Activated T-helper 9 cell treated with anti-CD3 and anti-CD28 coated beads, Interleukin-2, amount 50 U/mL, for 16 hours (primary cell): ENCODE data around the gene CCDC178.
"Not testable (repeated sequence)": the region's sequence is repeated elsewhere in the genome, so short reads cannot be mapped to it uniquely, and the experiment has no call there.

ENCODE experiments used
- DNase-seq: peaks from one replicate; pipeline ENCODE4 v3.0.0-alpha.2; 2020; ENCODE audit warnings: low read depth

The CCDC178 gene

DNA sequence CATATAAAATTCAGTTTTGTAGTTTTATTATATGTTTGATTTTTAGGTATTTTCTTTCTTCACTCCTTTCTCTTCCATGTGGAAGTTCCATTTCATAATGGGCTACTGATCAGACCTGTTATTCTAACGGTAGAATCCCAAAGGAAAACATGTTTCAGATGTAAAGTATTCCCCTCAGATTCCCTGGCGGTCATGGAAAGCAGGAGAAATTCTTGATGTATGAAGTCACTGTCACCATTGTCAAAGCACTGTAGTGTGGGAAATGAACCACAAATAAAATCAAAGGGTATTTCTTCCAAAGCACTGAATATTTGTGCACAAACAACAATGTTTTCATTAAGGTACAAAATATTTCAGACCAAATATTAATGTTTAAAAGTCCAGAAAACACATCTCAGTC, 430.4 kb downstream of the CCDC178 start:
- no peak for DNase-seq

DNA sequence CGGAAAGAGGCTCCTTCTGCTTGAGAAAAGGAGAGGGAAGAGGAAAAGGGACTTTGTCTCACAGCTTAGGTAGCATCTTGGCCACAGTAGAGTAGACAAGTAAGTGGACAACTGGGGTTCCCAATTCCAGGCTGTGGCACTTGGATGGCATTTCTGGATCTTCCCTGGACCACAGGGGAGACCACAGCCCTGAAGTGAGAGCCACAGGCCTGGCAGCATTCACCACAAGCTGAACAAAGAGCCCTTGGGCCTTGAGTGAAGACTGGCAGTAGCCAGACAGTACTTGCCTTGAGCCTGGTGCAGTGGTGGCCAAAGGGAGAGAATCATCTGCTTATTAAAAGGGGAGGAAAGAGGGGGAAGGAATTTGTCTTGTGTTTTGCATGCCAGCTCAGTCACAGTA, 441.6 kb downstream of the CCDC178 start:
- no peak for DNase-seq

DNA sequence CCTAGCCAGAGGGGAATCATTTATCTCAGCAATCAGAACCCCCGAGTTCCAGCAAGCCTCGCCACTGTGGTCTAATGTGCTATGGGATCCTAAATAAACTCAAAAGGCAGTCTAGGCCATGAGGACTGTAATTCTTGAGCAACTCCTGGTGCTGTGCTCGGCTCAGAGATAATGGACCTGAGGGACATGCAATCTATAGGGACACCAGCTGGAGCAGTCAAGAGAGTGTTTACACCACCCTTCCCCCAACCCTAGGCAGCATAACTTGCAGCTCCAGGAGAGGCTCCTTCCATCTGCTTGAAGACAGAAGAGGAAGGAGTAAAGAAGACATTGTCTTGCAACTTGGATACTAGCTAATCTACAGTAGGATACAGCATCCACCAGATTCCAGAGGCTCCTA, 442.2 kb downstream of the CCDC178 start:
- DNase-seq: no peak

DNA sequence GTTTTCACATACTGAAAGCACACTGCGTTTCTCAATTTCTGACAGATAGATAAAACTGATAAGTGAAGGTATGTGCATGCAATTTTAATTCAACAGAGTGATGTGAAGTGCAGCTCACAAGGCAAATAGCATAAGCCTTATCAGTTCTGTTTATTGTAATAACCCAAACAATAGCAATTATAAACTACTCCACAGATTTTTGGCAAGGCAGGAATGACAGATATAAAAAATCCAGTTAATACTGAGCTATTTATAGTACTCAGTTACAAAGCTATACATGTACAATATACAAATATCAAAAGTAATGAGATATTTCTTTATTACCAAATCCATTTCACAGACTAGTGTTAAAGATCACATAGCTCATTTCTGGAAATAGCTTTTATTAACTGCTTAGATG, 456.8 kb downstream of the CCDC178 start:
- no peak for DNase-seq

DNA sequence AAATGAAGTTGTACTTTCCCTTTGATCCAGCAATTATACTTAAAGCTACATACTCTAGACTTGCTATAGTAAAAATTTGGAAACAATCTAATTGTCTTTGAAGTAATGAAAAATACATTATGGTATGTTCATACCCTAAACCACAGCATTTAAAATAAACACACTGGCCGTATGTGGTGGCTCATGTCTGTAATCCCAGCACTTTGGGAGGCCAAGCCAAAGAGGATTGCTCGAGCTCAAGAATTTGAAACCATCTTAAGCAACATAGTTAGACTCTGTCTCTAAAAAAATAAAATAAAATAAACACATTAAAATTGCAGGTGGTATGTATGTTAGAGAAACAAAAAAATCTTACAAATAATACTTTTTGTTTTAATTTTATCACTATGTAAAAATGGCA, 459.6 kb downstream of the CCDC178 start:
- no peak for DNase-seq

DNA sequence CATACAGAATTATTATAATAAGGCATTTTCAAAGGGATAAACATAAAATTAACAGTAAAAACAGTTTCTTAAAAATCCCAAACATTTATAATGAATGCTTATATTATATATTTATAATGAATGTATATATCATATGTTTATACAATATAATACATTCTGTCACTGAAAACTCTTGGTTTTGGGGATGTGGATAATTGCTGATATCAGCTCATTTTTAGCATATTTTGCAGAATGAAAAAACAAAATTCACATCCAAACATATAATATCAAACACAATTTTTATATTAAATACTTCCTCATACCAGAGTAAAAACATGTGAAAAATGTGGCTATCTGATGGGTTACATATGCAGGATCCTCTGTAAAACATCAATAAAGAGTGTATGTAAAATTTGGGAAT, 465.0 kb downstream of the CCDC178 start:
- DNase-seq: no peak

DNA sequence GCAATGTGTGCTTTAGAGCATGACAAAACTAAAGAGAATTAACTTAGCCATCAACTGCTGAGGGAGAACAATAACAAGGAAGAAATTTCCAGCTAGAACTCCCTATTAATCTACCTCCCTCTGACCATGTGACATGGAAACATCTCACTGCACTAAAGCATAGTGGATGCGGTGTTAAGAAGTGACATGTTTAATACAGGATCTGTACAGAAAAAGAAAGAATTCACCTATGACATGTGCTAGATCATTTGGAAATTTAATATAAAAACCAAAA, 465.4 kb downstream of the CCDC178 start:
- DNase-seq: no peak

DNA sequence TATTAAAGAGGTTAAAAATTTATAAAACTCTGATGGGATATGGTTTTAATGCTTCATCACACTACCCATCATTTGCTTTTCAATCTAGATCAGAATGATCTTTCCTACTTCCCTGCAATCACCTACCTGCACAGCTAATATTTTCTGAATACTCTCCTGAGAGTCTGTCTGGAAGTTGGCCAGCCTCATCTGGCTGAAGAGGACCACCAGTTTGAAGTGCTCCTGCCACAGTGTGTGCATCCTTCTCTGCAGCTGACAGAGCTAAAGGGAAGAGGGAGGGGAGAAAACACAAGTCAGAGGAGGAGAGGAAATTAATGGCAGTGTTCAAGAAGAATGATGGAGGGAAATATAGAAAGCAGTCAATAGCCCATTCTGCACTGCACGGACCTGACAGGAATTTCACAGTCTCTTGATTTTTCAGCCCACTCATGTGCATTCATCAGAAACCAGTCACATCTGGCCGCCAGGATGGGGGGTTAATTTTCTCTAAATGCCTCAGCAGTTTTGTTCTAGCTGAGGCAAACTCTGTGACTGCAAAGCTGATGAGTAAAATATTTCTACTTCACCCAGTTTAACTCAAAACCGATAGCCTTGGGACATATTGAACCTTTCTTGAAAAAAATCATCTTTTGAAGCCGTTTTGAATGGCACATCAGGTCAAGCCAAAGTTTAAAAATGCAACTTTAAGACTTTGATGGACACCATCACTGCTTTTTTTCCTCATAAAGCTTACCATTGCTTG, 465.9 kb downstream of the CCDC178 start:
- DNase-seq: no peak

DNA sequence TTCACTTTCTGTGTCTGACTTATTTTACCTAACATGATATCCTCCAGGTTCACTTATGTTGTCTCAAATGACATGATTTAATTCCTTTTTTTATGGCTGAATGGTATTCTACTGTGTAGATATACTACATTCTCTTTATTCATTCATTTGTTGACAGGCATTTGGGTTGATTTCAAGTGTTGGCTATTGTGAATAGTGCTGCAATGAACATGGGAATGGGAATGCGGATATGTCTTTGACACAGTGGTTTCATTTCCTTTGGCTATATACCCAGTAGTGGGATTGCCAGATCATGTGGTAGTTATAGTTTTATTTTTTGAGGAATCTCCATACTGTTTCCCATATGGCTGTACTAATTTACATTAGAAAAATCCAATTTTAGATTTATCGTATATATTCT, 472.3 kb downstream of the CCDC178 start:
- no peak for DNase-seq

DNA sequence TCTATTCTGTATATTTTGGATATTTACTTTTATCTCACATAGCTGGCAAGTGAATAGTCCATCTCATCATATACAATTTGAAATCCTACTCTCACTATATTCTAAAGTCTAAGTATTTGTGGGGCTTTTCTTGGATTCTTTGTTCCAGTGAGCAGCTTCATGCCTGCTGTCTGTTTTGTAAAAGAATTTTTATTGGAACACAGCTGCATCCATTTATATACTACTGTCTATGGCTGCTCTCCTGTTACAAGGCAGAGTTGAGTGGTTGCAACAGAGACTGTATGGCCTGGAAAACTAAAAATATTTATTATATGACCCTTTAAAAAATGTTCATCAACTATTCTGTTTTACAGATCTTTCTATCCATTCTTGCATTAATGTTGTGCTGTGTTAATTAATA, 474.4 kb downstream of the CCDC178 start:
- no peak for DNase-seq

DNA sequence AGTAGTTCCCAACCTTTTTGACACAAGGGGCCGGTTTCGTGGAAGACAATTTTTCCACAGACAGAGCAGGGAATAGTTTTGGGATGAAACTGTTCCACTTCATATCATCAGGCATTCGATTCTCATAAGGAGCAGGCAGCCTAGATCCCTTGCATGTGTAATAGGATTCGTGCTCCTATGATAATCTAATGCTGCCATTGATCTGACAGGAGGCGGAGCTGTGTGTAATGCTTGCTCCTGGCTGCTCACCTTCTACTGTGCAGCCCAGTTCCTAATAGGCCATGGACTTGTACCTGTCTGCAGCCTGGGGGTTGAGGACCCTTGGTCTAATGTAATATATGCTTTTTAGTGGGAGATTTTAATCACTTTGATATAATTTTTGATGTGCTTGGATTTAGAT, 479.0 kb downstream of the CCDC178 start:
- DNase-seq: no peak

DNA sequence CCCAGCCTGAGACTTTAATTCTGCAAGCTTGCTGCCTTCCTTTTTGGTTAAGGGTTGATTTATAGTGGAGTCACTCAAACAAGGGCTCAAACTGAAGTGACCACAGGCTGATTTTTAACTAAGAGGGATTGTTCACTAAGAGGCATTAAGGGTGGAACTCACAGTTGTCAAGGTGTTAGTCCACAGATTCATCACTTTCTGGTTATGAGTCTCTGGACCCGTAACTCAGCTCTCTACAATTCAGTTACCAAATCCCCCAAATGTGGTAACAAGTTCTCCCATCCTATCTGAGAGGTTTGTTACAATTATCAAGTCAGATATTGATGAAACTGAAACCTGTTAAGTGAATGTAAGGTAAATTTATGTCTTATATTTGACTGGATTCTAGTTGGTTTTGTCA, 481.8 kb downstream of the CCDC178 start:
- no peak for DNase-seq

DNA sequence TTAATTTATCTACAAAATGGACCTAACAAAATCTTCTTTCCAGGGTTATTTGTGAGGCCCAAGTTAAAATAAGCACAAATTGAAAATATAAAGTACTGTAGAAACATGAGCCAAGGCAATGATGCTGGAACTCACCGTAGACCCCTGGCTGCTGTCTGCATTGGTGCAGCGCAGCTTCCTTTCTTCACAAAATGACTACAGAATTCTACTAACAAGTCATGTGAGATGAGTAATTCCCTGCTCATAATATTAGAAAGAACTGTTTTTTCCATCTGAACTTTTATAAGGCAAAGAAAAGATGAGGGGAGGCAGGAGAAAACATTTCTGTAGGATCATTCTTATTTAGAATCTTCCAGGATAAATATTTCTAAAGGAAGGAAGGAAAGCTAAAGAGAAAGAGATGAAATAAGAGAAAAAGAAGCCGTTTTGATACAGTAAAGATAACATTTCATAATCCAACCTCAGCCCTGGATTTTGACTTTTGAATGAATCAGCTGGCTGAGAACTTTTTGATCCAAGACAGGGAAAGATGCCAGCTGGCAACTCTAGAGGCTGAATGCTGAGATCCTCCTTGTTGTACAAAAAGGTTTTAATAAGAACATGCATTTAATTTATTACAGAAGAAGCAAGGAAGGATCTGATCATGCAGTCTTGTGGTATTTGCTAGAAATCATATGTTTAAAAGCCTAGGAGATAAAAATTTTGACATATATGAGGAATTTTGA, 483.8 kb downstream of the CCDC178 start:
- DNase-seq: no peak

DNA sequence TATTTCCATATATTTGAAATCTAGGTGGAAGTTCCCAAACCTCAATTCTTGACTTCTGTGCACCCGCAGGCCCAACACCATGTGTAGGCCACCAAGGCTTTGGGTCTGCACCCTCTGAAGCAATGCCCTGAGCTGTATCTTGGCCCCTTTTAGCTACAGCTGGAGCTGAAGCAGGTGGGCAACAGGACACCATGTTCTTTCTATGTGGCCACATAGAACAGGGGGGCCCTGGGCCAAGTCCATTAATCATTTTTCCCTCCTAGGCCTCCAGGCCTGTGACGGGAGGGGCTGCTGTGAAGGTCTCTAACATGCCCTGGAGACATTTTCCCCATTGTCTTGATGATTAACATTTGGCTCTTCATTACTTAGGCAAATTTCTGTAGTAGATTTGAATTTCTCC, 488.2 kb downstream of the CCDC178 start:
- DNase-seq: not testable (repeated sequence)

DNA sequence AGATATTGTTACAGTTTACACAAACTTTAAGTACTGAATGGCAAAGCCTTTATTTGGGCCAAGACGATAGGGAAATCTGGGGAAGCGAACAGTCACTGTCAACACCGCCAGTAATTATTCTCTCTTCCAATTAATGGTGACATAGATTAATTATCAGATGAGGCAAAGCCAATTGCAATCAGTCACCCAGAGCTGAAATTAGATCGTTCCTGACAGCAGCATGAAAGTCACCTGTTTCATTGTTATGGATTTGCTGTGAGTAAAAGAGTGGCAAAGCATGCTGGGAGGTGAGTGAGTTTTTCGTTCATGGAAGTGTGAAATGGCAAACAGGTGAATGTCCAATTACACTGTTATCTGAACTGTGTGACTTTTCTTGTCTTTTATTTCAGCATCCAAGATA, 502.9 kb downstream of the CCDC178 start:
- DNase-seq: no peak

DNA sequence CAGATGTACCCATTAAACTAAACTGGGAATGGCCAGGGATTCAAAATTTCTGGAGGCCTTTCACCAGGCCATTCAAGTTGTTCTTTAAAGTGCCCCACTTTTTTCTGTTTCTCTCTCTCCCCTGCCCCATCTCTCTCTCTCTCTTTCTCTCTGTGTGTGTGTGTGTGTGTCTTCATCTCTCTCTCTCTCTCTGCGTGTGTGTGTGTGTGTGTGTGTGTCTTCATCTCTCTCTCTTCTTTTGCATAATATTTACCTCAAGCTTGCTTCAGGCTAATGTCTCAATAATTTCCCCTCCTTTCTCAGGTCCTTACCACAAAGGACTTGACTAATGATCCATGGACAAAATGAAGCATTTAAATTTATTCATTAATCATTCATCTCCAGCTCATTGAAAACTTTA, 503.5 kb downstream of the CCDC178 start:
- no peak for DNase-seq

DNA sequence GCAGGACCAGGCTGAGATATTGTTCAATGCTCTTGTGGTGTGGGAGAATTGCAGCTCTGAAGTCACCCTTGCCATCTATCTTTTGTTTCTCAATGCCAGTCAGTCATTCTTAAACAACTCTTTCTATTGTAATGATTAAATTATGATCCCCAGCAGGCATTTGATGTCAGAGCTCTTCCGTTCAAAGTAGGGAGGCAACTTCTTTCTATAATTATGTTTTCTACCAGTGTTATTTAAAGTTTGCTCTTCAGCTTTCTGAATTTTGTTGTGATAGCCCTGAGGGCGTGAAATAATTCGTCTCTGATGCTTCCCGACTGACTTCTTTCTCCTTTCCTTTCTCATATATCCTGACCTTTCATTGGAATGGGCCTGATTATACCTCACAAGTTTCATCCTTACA, 506.3 kb downstream of the CCDC178 start:
- DNase-seq: no peak

DNA sequence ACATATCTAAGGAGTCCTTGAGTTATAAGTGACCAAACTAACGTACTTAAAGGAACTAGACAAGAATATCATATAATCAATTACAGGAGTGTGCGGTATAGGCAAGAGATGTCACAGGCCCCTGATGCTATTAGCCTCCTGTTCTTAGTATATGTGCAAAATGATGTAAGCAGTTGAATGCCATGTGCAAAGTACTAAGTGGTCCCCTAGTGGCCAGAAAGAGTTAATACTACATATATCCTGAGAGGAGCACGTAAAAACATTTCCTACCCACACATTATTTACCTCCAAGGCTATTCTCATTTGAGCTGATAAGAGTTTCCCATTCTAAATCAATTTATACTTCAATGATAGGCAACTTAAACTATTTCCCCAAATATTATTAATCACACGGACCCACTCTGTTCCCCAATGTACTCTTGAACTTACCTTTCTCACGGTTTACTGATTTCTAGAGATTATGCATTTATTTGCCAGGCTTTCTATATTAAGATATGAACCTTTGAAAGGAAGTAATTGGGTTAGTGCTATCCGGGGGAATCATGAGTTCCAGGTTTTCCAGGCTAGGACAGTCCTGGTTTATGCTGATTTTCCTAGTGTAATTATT, 509.7 kb downstream of the CCDC178 start:
- no peak for DNase-seq

DNA sequence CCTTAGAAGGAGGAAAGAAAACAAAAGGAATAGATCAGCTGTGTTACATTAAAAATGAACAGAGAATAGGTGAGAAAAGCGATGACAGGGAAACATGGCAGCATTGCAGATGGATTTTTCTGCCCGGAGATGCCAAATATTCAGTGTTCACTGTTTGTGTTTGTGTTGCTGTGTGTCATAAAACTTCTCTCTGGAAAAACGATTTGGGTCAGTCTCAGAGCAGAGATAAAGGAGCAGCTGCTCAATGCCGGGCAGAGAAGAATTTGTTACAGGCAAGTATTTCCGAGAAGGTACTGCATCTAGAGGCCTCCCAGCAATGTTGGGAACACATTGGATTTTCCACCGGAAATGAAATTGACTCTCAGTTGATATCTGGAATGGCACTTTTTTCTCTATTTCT, 511.3 kb downstream of the CCDC178 start:
- DNase-seq: no peak

DNA sequence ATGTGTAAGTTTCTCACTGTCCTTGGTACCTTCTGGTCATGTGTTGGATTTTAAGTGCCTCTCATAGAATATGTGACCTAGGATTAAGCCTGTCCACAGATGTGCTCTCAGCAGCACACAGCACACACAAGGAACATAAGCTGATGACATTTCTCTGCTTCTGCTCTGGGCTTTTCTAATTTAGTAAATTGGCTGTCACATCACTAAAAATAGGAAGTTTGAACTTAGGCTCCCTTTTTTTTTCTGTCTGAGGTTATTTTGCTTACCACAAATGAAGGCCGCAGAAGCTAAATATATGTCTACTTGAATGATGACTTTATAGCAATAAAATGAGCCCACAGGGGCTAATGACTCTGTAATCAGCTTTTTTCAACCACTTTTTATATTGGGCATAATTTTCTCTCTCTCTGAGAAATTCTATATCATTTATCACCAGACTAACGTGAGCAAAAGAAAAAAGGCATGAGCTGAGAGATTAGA, 517.5 kb downstream of the CCDC178 start:
- no peak for DNase-seq

DNA sequence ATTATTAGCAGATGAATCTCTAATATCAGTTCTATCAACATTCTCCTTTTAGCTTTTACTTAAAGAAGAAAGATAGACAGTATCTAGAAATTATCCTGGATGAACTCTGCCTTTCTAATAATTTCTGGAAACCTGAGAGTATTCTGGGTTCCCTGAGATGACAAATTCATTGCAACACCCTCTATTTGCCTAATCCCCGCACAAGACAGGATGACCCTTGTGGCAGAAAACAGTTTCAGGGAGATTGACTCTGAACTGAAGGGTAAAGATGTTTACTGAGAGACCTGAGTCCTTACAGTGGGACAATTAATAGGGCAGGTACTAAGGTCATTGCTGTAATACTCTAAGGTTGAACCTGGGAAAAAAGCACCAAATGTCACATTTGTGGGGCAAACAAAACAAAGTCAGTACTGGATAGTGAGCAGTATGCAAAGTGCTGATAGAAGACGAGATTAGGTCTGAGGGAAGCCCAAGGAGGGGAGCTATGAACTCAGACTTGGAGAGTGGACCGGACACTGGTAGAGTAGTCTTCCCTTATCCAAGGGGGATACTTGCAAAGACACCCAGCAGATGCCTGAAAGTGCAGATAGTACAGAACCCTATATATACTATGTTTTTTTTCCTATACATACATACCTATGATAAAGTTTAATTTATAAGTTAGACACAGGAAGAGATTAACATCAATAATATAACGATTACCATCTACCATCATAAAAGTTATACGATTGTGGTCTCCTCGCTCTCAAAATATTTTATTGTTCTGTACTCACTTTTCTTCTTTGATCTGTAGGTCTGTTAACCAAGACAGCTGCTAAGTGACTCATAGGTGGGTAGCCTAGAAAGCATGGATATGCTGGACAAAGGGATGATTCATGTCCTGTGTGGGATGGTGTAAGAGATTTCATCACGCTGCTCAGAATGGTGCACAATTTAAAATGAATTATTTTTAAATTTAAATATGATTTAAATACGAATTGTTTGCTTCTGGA, 519.4 kb downstream of the CCDC178 start:
- DNase-seq: no peak

DNA sequence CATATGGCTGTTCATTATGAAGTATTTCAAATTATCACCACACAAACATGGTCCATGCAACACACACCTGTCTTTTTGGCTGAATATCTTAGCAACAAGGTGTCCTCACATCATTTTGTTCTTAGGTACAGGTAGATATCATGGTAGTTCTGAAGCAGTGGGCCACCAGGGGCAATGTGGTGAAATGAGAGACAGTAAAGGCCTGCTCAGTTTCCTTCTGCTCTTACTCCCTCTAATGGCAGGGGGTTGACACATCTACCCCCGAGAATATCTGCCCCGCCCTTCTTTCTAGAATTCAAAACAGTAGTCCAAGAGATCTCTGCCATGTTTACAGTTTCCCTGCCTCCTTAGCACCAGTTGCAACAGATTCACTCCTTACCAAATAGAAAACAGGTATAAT, 520.7 kb downstream of the CCDC178 start:
- DNase-seq: no peak
